K562 (cell line): ENCODE results near the gene AP1M2.
"Not testable (repeated sequence)": the region's sequence is repeated elsewhere in the genome, so short reads cannot be mapped to it uniquely, and the experiment has no call there.

Experiments used
- CEBPZ ChIP-seq: fragments of 150-350 bp; IDR thresholded peaks from 2 replicates; pipeline ENCODE4 v1.6.1; 2014; ENCODE audit warnings: low read depth, mild to moderate bottlenecking, low read length, borderline replicate concordance
- FOXA1 ChIP-seq: fragments of 450-650 bp; IDR thresholded peaks from 2 replicates; pipeline ENCODE4 v1.6.1; 2016; ENCODE audit warnings: mild to moderate bottlenecking, borderline replicate concordance
- HDAC6 ChIP-seq: IDR thresholded peaks from 2 replicates; pipeline ENCODE4 v1.6.1; 2012; ENCODE audit warnings: low read depth, mild to moderate bottlenecking, control low read depth, inconsistent platforms, low read length, moderate library complexity
- MAFK ChIP-seq: IDR thresholded peaks from 2 replicates; pipeline ENCODE4 v1.6.1; 2011; ENCODE audit warnings: low read length, improper control_type of control experiment
- MYNN ChIP-seq, 2 experiments: sonication (generic); formaldehyde crosslinking in 1 of 2; IDR thresholded peaks; 2 replicates each; pipeline versions ENCODE4 v1.5.0 to v1.6.1; 2016 to 2020; ENCODE audit warnings: antibody characterized with exemption in 1 of 2, missing genetic modification reagents in 1 of 2
- NFE2 ChIP-seq: IDR thresholded peaks from 2 replicates; pipeline ENCODE4 v1.6.1; 2014; ENCODE audit warnings: antibody characterized with exemption, low read depth
- NRF1 ChIP-seq, 2 experiments: fragments of 450-650 bp; IDR thresholded peaks in 1 of 2; conservative IDR thresholded peaks in 1 of 2; 2 replicates each; pipeline ENCODE4 v1.6.1; 2014; ENCODE audit warnings: mild to moderate bottlenecking in 2 of 2
- PML ChIP-seq: IDR thresholded peaks from 2 replicates; pipeline ENCODE4 v1.6.1; 2012; ENCODE audit warnings: low read length, inconsistent platforms
- PREB ChIP-seq: sonication (generic); formaldehyde crosslinking; IDR thresholded peaks from 2 replicates; pipeline ENCODE4 v1.8.1; 2023; ENCODE audit warnings: mild to moderate bottlenecking, missing genetic modification reagents
- ZNF408 ChIP-seq: fragments of 250-450 bp; sonication (Bioruptor Pico); IDR thresholded peaks from 2 replicates; pipeline ENCODE4 v1.4.0; 2020; ENCODE audit warnings: low read depth, mild to moderate bottlenecking, moderate library complexity
- ZNF449 ChIP-seq: fragments of 250-450 bp; sonication (Bioruptor Pico); IDR thresholded peaks from 2 replicates; pipeline ENCODE4 v1.8.0; 2022; ENCODE audit warnings: moderate library complexity, mild to moderate bottlenecking, inconsistent platforms
- ZNF764 ChIP-seq: fragments of 250-450 bp; sonication (Bioruptor Pico); IDR thresholded peaks from 2 replicates; pipeline ENCODE4 v1.4.0; 2020; ENCODE audit warnings: low read depth, mild to moderate bottlenecking, moderate library complexity

GRCh38 chr19:10573793-10574192 lies 13.3 kb downstream of the AP1M2 start:
- not testable (repeated sequence) for TF ChIP-seq PREB; MAFK; ZNF449 (CRISPR knock-in tag); NRF1 (conservative IDR thresholded peaks at IDR 0.05 in 1 of 2, IDR thresholded peaks at IDR 0.05 in 1 of 2); MYNN (IDR thresholded peaks at IDR 0.05); MYNN (CRISPR knock-in tag; IDR thresholded peaks at IDR 0.05); ZNF764; PML; ZNF408 (CRISPR knock-in tag); FOXA1; NFE2; HDAC6; CEBPZ
